K562 (cell line): ENCODE measurements around the gene CCNDBP1. TPM values are rescaled to one million over a fixed set of nuclear protein-coding genes. Genes with fewer than 3 reads are reported as not detected.

Experiments
- BACH1 ChIP-seq: fragments of 200-800 bp; sonication (Bioruptor generic); IDR thresholded peaks from 2 replicates; pipeline ENCODE4 v1.6.1; 2016; ENCODE audit warnings: missing genetic modification characterization, missing compliant biosample characterization
- CBFA2T3 ChIP-seq: fragments of 450-650 bp; IDR thresholded peaks from 2 replicates; pipeline ENCODE4 v1.6.1; 2017
- CHCHD3 ChIP-seq: fragments of 250-450 bp; sonication (Bioruptor Pico); IDR thresholded peaks from 2 replicates; pipeline ENCODE4 v2.1.2; 2022; ENCODE audit warnings: mild to moderate bottlenecking
- EP300 ChIP-seq: IDR thresholded peaks from 2 replicates; pipeline ENCODE4 v1.6.1; 2012; ENCODE audit warnings: low read length, improper control_type of control experiment
- HMGN3 ChIP-seq: IDR thresholded peaks from 2 replicates; pipeline ENCODE4 v1.6.1; 2011; ENCODE audit warnings: borderline replicate concordance, low read depth, mild to moderate bottlenecking, mixed read lengths, low read length; ENCODE audit not compliant: insufficient read length; ENCODE audit errors: extremely low read depth
- KAT8 ChIP-seq: fragments of 450-650 bp; IDR thresholded peaks from 2 replicates; pipeline ENCODE4 v1.6.1; 2016; ENCODE audit warnings: low read depth, mild to moderate bottlenecking
- MYC ChIP-seq, 2 experiments: fragments of 250-450 bp in 1 of 2; sonication (Bioruptor Pico) in 1 of 2; IDR thresholded peaks; 2 replicates each; pipeline versions ENCODE4 v1.5.1 to v1.6.1; 2012 to 2021; ENCODE audit warnings: low read depth in 2 of 2, borderline replicate concordance in 1 of 2, improper control_type of control experiment in 1 of 2, low read length in 1 of 2, mild to moderate bottlenecking in 1 of 2, moderate library complexity in 1 of 2
- NFE2 ChIP-seq: IDR thresholded peaks from 2 replicates; pipeline ENCODE4 v1.6.1; 2014; ENCODE audit warnings: antibody characterized with exemption, low read depth
- SIN3B ChIP-seq: fragments of 450-650 bp; IDR thresholded peaks from 2 replicates; pipeline ENCODE4 v1.6.1; 2017; ENCODE audit warnings: low read depth, mild to moderate bottlenecking, moderate library complexity
- SREBF1 ChIP-seq: fragments of 150-350 bp; IDR thresholded peaks from 2 replicates; pipeline ENCODE4 v1.6.1; 2014; ENCODE audit warnings: antibody characterized with exemption, low read depth, low read length, borderline replicate concordance
- ZKSCAN8 ChIP-seq: fragments of 200-800 bp; sonication (Bioruptor generic); IDR thresholded peaks from 2 replicates; pipeline ENCODE4 v1.6.1; 2016; ENCODE audit warnings: missing genetic modification characterization, missing compliant biosample characterization
- ZNF143 ChIP-seq: sonication (generic); formaldehyde crosslinking; IDR thresholded peaks from 2 replicates; pipeline ENCODE4 v1.9.0; 2022; ENCODE audit warnings: mild to moderate bottlenecking, missing genetic modification reagents
- ZNF324 ChIP-seq: fragments of 250-450 bp; sonication (Bioruptor Pico); IDR thresholded peaks from 2 replicates; pipeline ENCODE4 v1.4.0; 2020; ENCODE audit warnings: mild to moderate bottlenecking
- ZNF431 ChIP-seq: sonication (generic); formaldehyde crosslinking; IDR thresholded peaks from 2 replicates; pipeline ENCODE4 v1.8.0; 2022; ENCODE audit warnings: mild to moderate bottlenecking, missing genetic modification reagents
- ZNF583 ChIP-seq: fragments of 250-450 bp; sonication (Bioruptor Pico); IDR thresholded peaks from 2 replicates; pipeline ENCODE4 v1.4.0; 2020
- ZNF764 ChIP-seq: fragments of 250-450 bp; sonication (Bioruptor Pico); IDR thresholded peaks from 2 replicates; pipeline ENCODE4 v1.4.0; 2020; ENCODE audit warnings: low read depth, mild to moderate bottlenecking, moderate library complexity
- polyA plus RNA-seq, 8 experiments: library from polyadenylated mRNA; depleted of rRNA in 4 of 8; stranded (reverse) in 5 of 8; unstranded in 3 of 8; fragments of >200 nt; fragmentation: Nextera tagmentation in 2 of 8; fragmentation: Illumina TruSeq in 1 of 8; extraction: Ambion mirVana in 2 of 8; extraction: Trizol in 1 of 8; gene quantifications; 2 replicates each; pipeline versions ENCODE4 v1.2.1 to v1.2.3, GENCODE V29; 2011 to 2014; ENCODE audit warnings: inconsistent platforms in 1 of 8, missing spikeins in 1 of 8
- total RNA-seq, 7 experiments: library from RNA; depleted of rRNA in 6 of 7; stranded (reverse); fragments of >200 nt in 6 of 7; fragmentation: Illumina TruSeq in 2 of 7; extraction: Trizol in 2 of 7; gene quantifications; 2 replicates each; pipeline versions ENCODE4 v1.2.1 to v1.2.3, GENCODE V29; 2011 to 2021; ENCODE audit warnings: low replicate concordance in 1 of 7
- TF ChIP-seq, protein P1 (sequence below), 2 experiments: fragments of 450-650 bp in 1 of 2; IDR thresholded peaks; 2 replicates each; pipeline ENCODE4 v1.6.1; 2011 to 2017; ENCODE audit warnings: low read depth in 2 of 2, antibody characterized with exemption in 1 of 2, borderline replicate concordance in 1 of 2, low read length in 1 of 2, mild to moderate bottlenecking in 1 of 2, mixed read lengths in 1 of 2; ENCODE audit not compliant: control insufficient read depth in 1 of 2
- TF ChIP-seq, protein P2 (sequence below): fragments of 450-650 bp; formaldehyde crosslinking; IDR thresholded peaks from 2 replicates; pipeline ENCODE4 v1.4.0; 2020; ENCODE audit warnings: mild to moderate bottlenecking, moderate library complexity
- TF ChIP-seq, protein P3 (sequence below): fragments of 450-650 bp; formaldehyde crosslinking; IDR thresholded peaks from 2 replicates; pipeline ENCODE4 v1.4.0; 2022; ENCODE audit warnings: mild to moderate bottlenecking, moderate library complexity
- TF ChIP-seq, protein P4 (sequence below): sonication (generic); formaldehyde crosslinking; IDR thresholded peaks from 2 replicates; pipeline ENCODE4 v1.8.0; 2022; ENCODE audit warnings: missing genetic modification reagents, mild to moderate bottlenecking, moderate library complexity, borderline replicate concordance

Gene CCNDBP1
- total and polyA plus RNA-seq, 9 of the 15 experiments (the other 6 are each of a cell fraction or from before 2014, with no cell fraction given) = 37.0 to 111 (median 55.5) TPM

DNA sequence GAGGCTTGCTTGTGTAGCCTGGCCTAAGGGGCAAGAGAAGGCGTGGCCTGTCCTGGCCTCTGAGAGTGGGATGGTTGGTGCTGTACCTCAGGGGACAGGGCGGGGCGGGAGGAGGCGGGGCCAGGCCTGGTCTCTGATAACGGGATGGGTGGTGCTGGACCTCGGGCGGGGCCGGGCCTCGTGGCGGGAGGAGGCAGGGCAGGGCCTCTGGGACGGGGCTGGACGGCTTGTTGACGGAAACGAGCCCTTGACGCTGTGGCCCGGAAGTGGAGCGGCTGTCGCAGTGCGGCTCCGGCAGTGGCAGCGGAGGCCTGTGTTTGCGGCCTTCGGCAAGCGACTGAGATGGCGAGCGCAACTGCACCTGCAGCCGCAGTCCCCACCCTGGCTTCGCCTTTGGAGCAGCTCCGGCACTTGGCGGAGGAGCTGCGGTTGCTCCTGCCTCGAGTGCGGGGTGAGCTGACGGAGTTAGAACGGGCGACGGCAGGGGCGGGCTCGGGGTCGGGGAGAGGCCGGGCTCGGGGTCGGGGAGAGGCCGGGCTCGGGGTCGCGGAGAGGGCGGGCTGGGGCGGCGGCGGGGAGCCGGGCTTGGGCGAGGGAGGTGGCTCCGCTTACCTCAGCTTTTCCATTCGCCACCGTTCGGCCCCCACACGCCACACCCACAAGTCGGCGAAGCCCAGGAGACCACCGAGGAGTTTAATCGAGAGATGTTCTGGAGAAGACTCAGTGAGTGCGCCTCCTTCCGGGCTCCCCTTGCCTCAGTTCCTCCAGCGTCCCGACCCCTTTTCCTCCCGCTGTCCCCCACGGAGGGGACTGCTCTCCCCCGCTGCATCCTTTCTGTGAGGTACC is at the start of gene CCNDBP1 (continued):
- TF ChIP-seq ZNF324 (CRISPR knock-in tag) (no peak), ZNF143 (CRISPR knock-in tag) (no peak; the same call in 1 of the 2 replicates), HMGN3 (peak; percentile 96), SREBF1 (no peak), ZNF431 (0 out of 2 replicates have a peak, but pooled peaks have one; percentile 48), ZNF583 (CRISPR knock-in tag) (no peak; the same call in 1 of the 2 replicates), CHCHD3 (no peak), ZNF764 (no peak), KAT8 (no peak), MYC (IDR thresholded peaks at IDR 0.05; ENCODE audit: low read depth, low read length) (peak; percentile 97), MYC (CRISPR knock-in tag; IDR thresholded peaks at IDR 0.05; ENCODE audit: borderline replicate concordance, low read depth) (no peak), ZKSCAN8 (CRISPR knock-in tag) (no peak), CBFA2T3 (no peak), EP300 (peak; percentile 27; the same call in 1 of the 2 replicates), NFE2 (no peak), BACH1 (tag) (no peak), SIN3B (no peak; the same call in 1 of the 2 replicates)
- TF ChIP-seq, protein P1, sequence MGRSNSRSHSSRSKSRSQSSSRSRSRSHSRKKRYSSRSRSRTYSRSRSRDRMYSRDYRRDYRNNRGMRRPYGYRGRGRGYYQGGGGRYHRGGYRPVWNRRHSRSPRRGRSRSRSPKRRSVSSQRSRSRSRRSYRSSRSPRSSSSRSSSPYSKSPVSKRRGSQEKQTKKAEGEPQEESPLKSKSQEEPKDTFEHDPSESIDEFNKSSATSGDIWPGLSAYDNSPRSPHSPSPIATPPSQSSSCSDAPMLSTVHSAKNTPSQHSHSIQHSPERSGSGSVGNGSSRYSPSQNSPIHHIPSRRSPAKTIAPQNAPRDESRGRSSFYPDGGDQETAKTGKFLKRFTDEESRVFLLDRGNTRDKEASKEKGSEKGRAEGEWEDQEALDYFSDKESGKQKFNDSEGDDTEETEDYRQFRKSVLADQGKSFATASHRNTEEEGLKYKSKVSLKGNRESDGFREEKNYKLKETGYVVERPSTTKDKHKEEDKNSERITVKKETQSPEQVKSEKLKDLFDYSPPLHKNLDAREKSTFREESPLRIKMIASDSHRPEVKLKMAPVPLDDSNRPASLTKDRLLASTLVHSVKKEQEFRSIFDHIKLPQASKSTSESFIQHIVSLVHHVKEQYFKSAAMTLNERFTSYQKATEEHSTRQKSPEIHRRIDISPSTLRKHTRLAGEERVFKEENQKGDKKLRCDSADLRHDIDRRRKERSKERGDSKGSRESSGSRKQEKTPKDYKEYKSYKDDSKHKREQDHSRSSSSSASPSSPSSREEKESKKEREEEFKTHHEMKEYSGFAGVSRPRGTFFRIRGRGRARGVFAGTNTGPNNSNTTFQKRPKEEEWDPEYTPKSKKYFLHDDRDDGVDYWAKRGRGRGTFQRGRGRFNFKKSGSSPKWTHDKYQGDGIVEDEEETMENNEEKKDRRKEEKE (IDR thresholded peaks at IDR 0.05; ENCODE audit: borderline replicate concordance in 1 of 2, control insufficient read depth in 1 of 2, low read depth in 2 of 2, low read length in 1 of 2) = no peak
- TF ChIP-seq, protein P2, sequence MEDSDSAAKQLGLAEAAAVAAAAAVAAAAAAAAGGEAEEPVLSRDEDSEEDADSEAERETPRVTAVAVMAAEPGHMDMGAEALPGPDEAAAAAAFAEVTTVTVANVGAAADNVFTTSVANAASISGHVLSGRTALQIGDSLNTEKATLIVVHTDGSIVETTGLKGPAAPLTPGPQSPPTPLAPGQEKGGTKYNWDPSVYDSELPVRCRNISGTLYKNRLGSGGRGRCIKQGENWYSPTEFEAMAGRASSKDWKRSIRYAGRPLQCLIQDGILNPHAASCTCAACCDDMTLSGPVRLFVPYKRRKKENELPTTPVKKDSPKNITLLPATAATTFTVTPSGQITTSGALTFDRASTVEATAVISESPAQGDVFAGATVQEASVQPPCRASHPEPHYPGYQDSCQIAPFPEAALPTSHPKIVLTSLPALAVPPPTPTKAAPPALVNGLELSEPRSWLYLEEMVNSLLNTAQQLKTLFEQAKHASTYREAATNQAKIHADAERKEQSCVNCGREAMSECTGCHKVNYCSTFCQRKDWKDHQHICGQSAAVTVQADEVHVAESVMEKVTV (CRISPR knock-in tag) = no peak
- TF ChIP-seq, protein P3, sequence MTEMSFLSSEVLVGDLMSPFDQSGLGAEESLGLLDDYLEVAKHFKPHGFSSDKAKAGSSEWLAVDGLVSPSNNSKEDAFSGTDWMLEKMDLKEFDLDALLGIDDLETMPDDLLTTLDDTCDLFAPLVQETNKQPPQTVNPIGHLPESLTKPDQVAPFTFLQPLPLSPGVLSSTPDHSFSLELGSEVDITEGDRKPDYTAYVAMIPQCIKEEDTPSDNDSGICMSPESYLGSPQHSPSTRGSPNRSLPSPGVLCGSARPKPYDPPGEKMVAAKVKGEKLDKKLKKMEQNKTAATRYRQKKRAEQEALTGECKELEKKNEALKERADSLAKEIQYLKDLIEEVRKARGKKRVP (CRISPR knock-in tag) = no peak
- TF ChIP-seq, protein P4, sequence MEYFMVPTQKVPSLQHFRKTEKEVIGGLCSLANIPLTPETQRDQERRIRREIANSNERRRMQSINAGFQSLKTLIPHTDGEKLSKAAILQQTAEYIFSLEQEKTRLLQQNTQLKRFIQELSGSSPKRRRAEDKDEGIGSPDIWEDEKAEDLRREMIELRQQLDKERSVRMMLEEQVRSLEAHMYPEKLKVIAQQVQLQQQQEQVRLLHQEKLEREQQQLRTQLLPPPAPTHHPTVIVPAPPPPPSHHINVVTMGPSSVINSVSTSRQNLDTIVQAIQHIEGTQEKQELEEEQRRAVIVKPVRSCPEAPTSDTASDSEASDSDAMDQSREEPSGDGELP (CRISPR knock-in tag) = peak; percentile 84
